CD14-positive monocyte (primary cell): ENCODE measurements around the gene CEBPB. TPM values are rescaled to one million over a fixed set of nuclear protein-coding genes. Genes with fewer than 3 reads are reported as not detected.
A peak's percentile ranks its signal among the peaks of the same experiment; 100 is the strongest.

ENCODE experiments used
- DNase-seq, 3 donors: peaks; one replicate each; pipeline ENCODE4 v3.0.0-alpha.2; 2011 to 2022
- H2AFZ ChIP-seq: 2 replicates; pipeline ENCODE4 v1.6.0; 2012; ENCODE audit warnings: mild to moderate bottlenecking, low read depth, low read length, inconsistent platforms; ENCODE audit not compliant: insufficient read depth, poor library complexity, severe bottlenecking
- H3K27ac ChIP-seq, 2 donors: 1 replicate in 1 of 2; 2 replicates in 1 of 2; pipeline ENCODE4 v1.5.1; 2012 to 2013; ENCODE audit warnings: low read length in 2 of 2, control low read depth in 1 of 2, inconsistent platforms in 1 of 2, low read depth in 1 of 2, mild to moderate bottlenecking in 1 of 2
- H3K27me3 ChIP-seq, 2 donors: one replicate each; pipeline versions ENCODE4 v1.6.0 to v1.6.1; 2011 to 2013; ENCODE audit warnings: low read length in 2 of 2; ENCODE audit not compliant: control insufficient read depth in 2 of 2, insufficient read depth in 2 of 2
- H3K36me3 ChIP-seq, 2 donors: replicated peaks in 1 of 2; 1 replicate in 1 of 2; 2 replicates in 1 of 2; pipeline versions ENCODE4 v1.5.1 to v1.6.1; 2012 to 2013; ENCODE audit warnings: low read length in 2 of 2, control low read depth in 1 of 2, inconsistent platforms in 1 of 2, mild to moderate bottlenecking in 1 of 2; ENCODE audit not compliant: insufficient read depth in 2 of 2, control insufficient read depth in 1 of 2
- H3K4me1 ChIP-seq, 2 donors: 1 replicate in 1 of 2; 2 replicates in 1 of 2; pipeline versions ENCODE4 v1.5.1 to v1.6.1; 2012 to 2013; ENCODE audit warnings: low read length in 2 of 2, control low read depth in 1 of 2, inconsistent platforms in 1 of 2, mild to moderate bottlenecking in 1 of 2, moderate library complexity in 1 of 2; ENCODE audit not compliant: insufficient read depth in 2 of 2, control insufficient read depth in 1 of 2
- H3K4me2 ChIP-seq: replicated peaks from 2 replicates; pipeline ENCODE3; 2012; ENCODE audit warnings: low read length, moderate library complexity, mild to moderate bottlenecking; ENCODE audit not compliant: poor library complexity, severe bottlenecking; ENCODE audit errors: extremely low read depth
- H3K4me3 ChIP-seq, 3 experiments: fragments of 200-600 bp in 1 of 3; sonication (generic) in 1 of 3; replicated peaks in 1 of 3; 1 replicate in 2 of 3; 2 replicates in 1 of 3; pipeline ENCODE4 v1.5.1; 2011 to 2013; ENCODE audit warnings: low read length in 3 of 3, mild to moderate bottlenecking in 3 of 3, control low read depth in 2 of 3, low read depth in 2 of 3, inconsistent platforms in 1 of 3, moderate library complexity in 1 of 3
- H3K79me2 ChIP-seq: 2 replicates; pipeline ENCODE4 v1.6.0; 2012; ENCODE audit warnings: mild to moderate bottlenecking, control low read depth, inconsistent platforms, low read length, moderate library complexity; ENCODE audit not compliant: insufficient read depth
- H3K9ac ChIP-seq: 2 replicates; pipeline ENCODE4 v1.6.0; 2017; ENCODE audit warnings: low read length, mild to moderate bottlenecking; ENCODE audit not compliant: insufficient read depth, poor library complexity, severe bottlenecking
- H3K9me3 ChIP-seq, 2 donors: replicated peaks in 1 of 2; 1 replicate in 1 of 2; 2 replicates in 1 of 2; pipeline versions ENCODE4 v1.5.1 to v1.6.1; 2012 to 2013; ENCODE audit warnings: low read length in 2 of 2, control low read depth in 1 of 2; ENCODE audit not compliant: control insufficient read depth in 1 of 2, insufficient read depth in 1 of 2
- H4K20me1 ChIP-seq: 2 replicates; pipeline ENCODE4 v1.6.0; 2012; ENCODE audit warnings: mild to moderate bottlenecking, low read length, control low read depth, moderate library complexity; ENCODE audit not compliant: insufficient read depth
- H3K27ac Mint-ChIP-seq, 7 donors: one replicate each; pipeline ENCODE4 v1.8.0; 2020; ENCODE audit warnings: mild to moderate bottlenecking in 7 of 7, mixed read lengths in 7 of 7, moderate library complexity in 6 of 7, inconsistent platforms in 2 of 7
- H3K27me3 Mint-ChIP-seq, 3 donors: one replicate each; pipeline ENCODE4 v1.8.0; 2021 to 2022; ENCODE audit warnings: low read depth in 3 of 3, mild to moderate bottlenecking in 3 of 3, mixed read lengths in 3 of 3, moderate library complexity in 3 of 3, inconsistent platforms in 1 of 3
- H3K36me3 Mint-ChIP-seq, 2 donors: one replicate each; pipeline ENCODE4 v1.8.0; 2020; ENCODE audit warnings: mixed read lengths in 2 of 2, inconsistent platforms in 1 of 2, mild to moderate bottlenecking in 1 of 2
- H3K4me1 Mint-ChIP-seq: one replicate; pipeline ENCODE4 v1.8.0; 2020; ENCODE audit warnings: mild to moderate bottlenecking, mixed read lengths
- H3K4me3 Mint-ChIP-seq, 2 donors: one replicate each; pipeline ENCODE4 v1.8.0; 2020; ENCODE audit warnings: mild to moderate bottlenecking in 2 of 2, mixed read lengths in 2 of 2, moderate library complexity in 1 of 2
- H3K9me3 Mint-ChIP-seq, 7 donors: one replicate each; pipeline ENCODE4 v1.8.0; 2020 to 2022; ENCODE audit warnings: mixed read lengths in 7 of 7, mild to moderate bottlenecking in 6 of 7, moderate library complexity in 6 of 7, inconsistent platforms in 2 of 7
- CTCF ChIP-seq: fragments of 200-600 bp; IDR thresholded peaks from one replicate; pipeline ENCODE4 v1.8.0; 2022; ENCODE audit warnings: antibody characterized with exemption, mild to moderate bottlenecking
- WGBS: methylation state at CpG from one replicate; pipeline ENCODE4 v1.1.5; 2013; ENCODE audit warnings: missing lambda C conversion rate; ENCODE audit not compliant: insufficient coverage; 5-methylcytosine and 5-hydroxymethylcytosine counted together
- intact Hi-C, 2 donors: fragments of 100-400 bp; cut with micrococcal nuclease; formaldehyde crosslinking; loops; one replicate each; pipeline versions ENCODE4 v1.15.0 to v1.15.1; 2023
- polyA plus RNA-seq, 3 donors: library from polyadenylated mRNA; depleted of rRNA in 1 of 3; unstranded in 2 of 3; stranded (reverse) in 1 of 3; fragments of 300-500 nt in 2 of 3; fragments of >200 nt in 1 of 3; fragmentation: Illumina TruSeq in 2 of 3; gene quantifications; 1 replicate in 2 of 3; 2 replicates in 1 of 3; pipeline ENCODE4 v1.2.3, GENCODE V29; 2012 to 2021

Gene CEBPB
- polyA plus RNA-seq, 3 donors: 52.4 to 445 (median 80.8) TPM

GRCh38 chr20:50198716-50199115, 8.1 kb downstream of the CEBPB start:
- Mint-ChIP-seq H3K9me3 (peaks cover 0 to 14% (median 2%) of the 10 kb centered on the region in 7 donors), H3K27me3 (no peaks in the 10 kb centered on the region), H3K36me3 (peaks cover 36 to 38% of the 10 kb centered on the region in 2 donors), H3K4me1 (peaks cover 55% of the 10 kb centered on the region), H3K4me3 (no peak overlapping the region), H3K27ac (peak overlapping the region in 2 of 7 donors; percentile 15 to 79)
- no peaks in the 10 kb centered on the region for H3K27me3 ChIP-seq
- no peak overlapping the region for H3K27ac ChIP-seq
- H3K79me2 ChIP-seq: peaks cover 25% of the 10 kb centered on the region
- no peak overlapping the region for H3K9ac ChIP-seq
- peaks cover 0 to 3% of the 10 kb centered on the region in 2 donors for H3K9me3 ChIP-seq
- DNase-seq: no peak
- no peak overlapping the region for H3K4me2 ChIP-seq
- H4K20me1 ChIP-seq: peaks cover 44% of the 10 kb centered on the region
- H2AFZ ChIP-seq: no peak overlapping the region
- no peak for TF ChIP-seq CTCF
- H3K4me1 ChIP-seq: peaks cover 37 to 48% of the 10 kb centered on the region in 2 donors
- intact Hi-C loops: no loop called here
- H3K36me3 ChIP-seq: peaks cover 10 to 13% of the 10 kb centered on the region in 2 donors
- WGBS: no CpG with 5 or more reads among the region's 1 CpG
- no peak overlapping the region for H3K4me3 ChIP-seq

DNA sequence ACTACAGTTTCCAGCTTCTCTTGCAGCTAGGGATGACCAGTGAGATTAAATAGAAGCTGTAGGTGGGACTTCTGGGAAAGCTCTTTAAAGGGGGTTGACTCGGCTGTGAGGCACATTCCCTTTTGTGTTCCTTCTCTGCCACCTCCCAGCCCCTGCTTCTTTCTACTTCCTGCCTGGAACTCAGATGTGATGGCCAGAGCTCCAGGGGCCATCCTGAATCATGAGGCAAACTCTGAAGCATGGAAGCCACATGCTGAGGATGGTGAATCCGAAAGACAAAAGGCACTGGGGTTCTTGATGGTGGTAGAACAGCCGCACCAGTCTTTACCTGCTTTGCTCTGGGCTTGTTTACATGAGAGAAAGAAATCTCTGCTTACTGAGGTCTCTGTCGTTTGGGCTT, 9.1 kb downstream of the CEBPB start:
- intact Hi-C loops: loop anchor here (2.0 to 5.0 kb wide), 2 partner anchors 15 to 48 kb away; no protein-coding TSS in a partner anchor
- TF ChIP-seq CTCF: no peak
- no peaks in the 10 kb centered on the region for H3K27me3 ChIP-seq
- no peak overlapping the region for H3K4me3 Mint-ChIP-seq
- peaks cover under 1 to 3% of the 10 kb centered on the region in 2 donors for H3K36me3 ChIP-seq
- H3K9ac ChIP-seq: no peak overlapping the region
- peaks cover 34% of the 10 kb centered on the region for H4K20me1 ChIP-seq
- no peak overlapping the region for H3K27ac ChIP-seq
- peaks cover 51% of the 10 kb centered on the region for H3K4me1 Mint-ChIP-seq
- no peak overlapping the region for H3K4me2 ChIP-seq
- peaks cover 0 to 3% of the 10 kb centered on the region in 2 donors for H3K9me3 ChIP-seq
- H3K36me3 Mint-ChIP-seq: peaks cover 29 to 37% of the 10 kb centered on the region in 2 donors
- H3K27ac Mint-ChIP-seq: peak overlapping the region in 3 of 7 donors; percentile 9 to 50 (median 35)
- no peaks in the 10 kb centered on the region for H3K27me3 Mint-ChIP-seq
- H2AFZ ChIP-seq: no peak overlapping the region
- no peak for DNase-seq
- H3K9me3 Mint-ChIP-seq: peaks cover 0 to 18% (median 9%) of the 10 kb centered on the region in 7 donors
- 86% methylated on average over 2 of the region's 4 CpGs for WGBS
- H3K79me2 ChIP-seq: peaks cover 15% of the 10 kb centered on the region
- H3K4me3 ChIP-seq: no peak overlapping the region
- H3K4me1 ChIP-seq: peaks cover 27 to 38% of the 10 kb centered on the region in 2 donors
